MM.1S (cell line): ENCODE results near the gene CRYBB3.

Experiments
- DNase-seq: peaks from one replicate; pipeline ENCODE4 v3.0.0-alpha.2; 2015
- H2AFZ ChIP-seq: fragments of 300-600 bp; sonication (generic); 2 replicates; pipeline ENCODE4 v1.6.0; 2016; ENCODE audit warnings: antibody characterized with exemption, low read length
- H3F3A ChIP-seq: fragments of 300-600 bp; sonication (generic); 2 replicates; pipeline ENCODE4 v1.6.1; 2016; ENCODE audit warnings: mild to moderate bottlenecking, antibody characterized with exemption, low read length, moderate library complexity, mixed read lengths; ENCODE audit not compliant: insufficient read depth
- H3K27ac ChIP-seq: fragments of 300-600 bp; sonication (generic); 2 replicates; pipeline ENCODE4 v1.5.1; 2016; ENCODE audit warnings: mild to moderate bottlenecking, low read length
- H3K27me3 ChIP-seq: fragments of 300-600 bp; sonication (generic); replicated peaks from 2 replicates; pipeline ENCODE4 v1.6.0; 2016; ENCODE audit warnings: low read length; ENCODE audit not compliant: insufficient read depth
- H3K36me3 ChIP-seq: fragments of 300-600 bp; sonication (generic); replicated peaks from 2 replicates; pipeline ENCODE4 v1.6.1; 2016; ENCODE audit warnings: mild to moderate bottlenecking, low read length, mixed read lengths; ENCODE audit not compliant: insufficient read depth
- H3K4me1 ChIP-seq: fragments of 300-600 bp; sonication (generic); 2 replicates; pipeline ENCODE4 v1.6.1; 2016; ENCODE audit warnings: low read length, mixed read lengths
- H3K4me2 ChIP-seq: fragments of 300-600 bp; sonication (generic); 2 replicates; pipeline ENCODE4 v1.6.0; 2016; ENCODE audit warnings: low read depth, low read length
- H3K4me3 ChIP-seq: fragments of 300-600 bp; sonication (generic); 2 replicates; pipeline ENCODE4 v1.5.1; 2016; ENCODE audit warnings: low read length, mixed read lengths
- H3K79me2 ChIP-seq: fragments of 300-600 bp; sonication (generic); 2 replicates; pipeline ENCODE4 v1.6.1; 2016; ENCODE audit warnings: mixed run types, low read length, mixed read lengths
- H3K9ac ChIP-seq: fragments of 300-600 bp; sonication (generic); 2 replicates; pipeline ENCODE4 v1.6.1; 2016; ENCODE audit warnings: low read length, mixed read lengths
- H3K9me2 ChIP-seq: fragments of 300-600 bp; sonication (generic); replicated peaks from 2 replicates; pipeline ENCODE4 v1.6.1; 2016; ENCODE audit warnings: mild to moderate bottlenecking, low read length, mixed read lengths; ENCODE audit not compliant: insufficient read depth
- H3K9me3 ChIP-seq: fragments of 300-600 bp; sonication (generic); replicated peaks from 2 replicates; pipeline ENCODE4 v1.6.1; 2016; ENCODE audit warnings: mild to moderate bottlenecking, low read length, mixed read lengths; ENCODE audit not compliant: insufficient read depth
- H4K20me1 ChIP-seq: fragments of 300-600 bp; sonication (generic); 2 replicates; pipeline ENCODE4 v1.6.1; 2016; ENCODE audit warnings: mild to moderate bottlenecking, low read length, moderate library complexity, mixed read lengths; ENCODE audit not compliant: insufficient read depth
- CTCF ChIP-seq: fragments of 300-600 bp; sonication (generic); IDR thresholded peaks from 2 replicates; pipeline ENCODE4 v1.5.1; 2016; ENCODE audit warnings: antibody characterized with exemption, low read length, mixed read lengths
- EZH2 ChIP-seq: fragments of 300-600 bp; sonication (generic); optimal IDR thresholded peaks from 2 replicates; pipeline ENCODE3; 2017; ENCODE audit warnings: low read depth, mild to moderate bottlenecking, antibody characterized with exemption, low read length, mixed read lengths
- EZH2phosphoT487 ChIP-seq: fragments of 300-600 bp; sonication (generic); IDR thresholded peaks from 2 replicates; pipeline ENCODE4 v1.6.1; 2018; ENCODE audit warnings: antibody characterized with exemption, low read length

CRYBB3 gene

GRCh38 chr22:25208743-25209505 is 9.3 kb downstream of the CRYBB3 start:
- Histone ChIP-seq H3K9me3 (no peaks in the 10 kb centered on the region), H3K4me1 (no peaks in the 10 kb centered on the region), H3K9me2 (no peaks in the 10 kb centered on the region), H3K36me3 (no peaks in the 10 kb centered on the region), H2AFZ (no peak overlapping the region), H4K20me1 (no peaks in the 10 kb centered on the region), H3K4me2 (no peak overlapping the region), H3K4me3 (no peak overlapping the region), H3K79me2 (no peaks in the 10 kb centered on the region), H3K27me3 (peaks cover 58% of the 10 kb centered on the region), H3F3A (no peaks in the 10 kb centered on the region), H3K9ac (no peak overlapping the region), H3K27ac (no peak overlapping the region)
- DNase-seq: no peak
- no peak for TF ChIP-seq EZH2
- TF ChIP-seq EZH2phosphoT487: no peak

GRCh38 chr22:25210793-25211192 is 11.1 kb downstream of the CRYBB3 start:
- no peak for TF ChIP-seq EZH2phosphoT487
- TF ChIP-seq EZH2: no peak
- no peak for TF ChIP-seq CTCF
- no peak for DNase-seq
- H3F3A ChIP-seq: no peaks in the 10 kb centered on the region
- H3K27me3 ChIP-seq: peaks cover 52% of the 10 kb centered on the region
- no peaks in the 10 kb centered on the region for H4K20me1 ChIP-seq
- H3K36me3 ChIP-seq: no peaks in the 10 kb centered on the region
- H2AFZ ChIP-seq: no peak overlapping the region
- no peaks in the 10 kb centered on the region for H3K79me2 ChIP-seq
- no peak overlapping the region for H3K4me2 ChIP-seq
- no peaks in the 10 kb centered on the region for H3K9me2 ChIP-seq
- H3K4me3 ChIP-seq: no peak overlapping the region
- no peak overlapping the region for H3K9ac ChIP-seq
- no peaks in the 10 kb centered on the region for H3K4me1 ChIP-seq
- no peaks in the 10 kb centered on the region for H3K9me3 ChIP-seq
- H3K27ac ChIP-seq: no peak overlapping the region

GRCh38 chr22:25212337-25212736 is 12.7 kb downstream of the CRYBB3 start:
- Histone ChIP-seq H2AFZ (no peak overlapping the region), H3F3A (no peaks in the 10 kb centered on the region), H3K4me2 (no peak overlapping the region), H3K36me3 (no peaks in the 10 kb centered on the region), H3K9me2 (no peaks in the 10 kb centered on the region), H3K79me2 (no peaks in the 10 kb centered on the region), H4K20me1 (no peaks in the 10 kb centered on the region), H3K27me3 (peaks cover 49% of the 10 kb centered on the region), H3K4me1 (no peaks in the 10 kb centered on the region), H3K9ac (no peak overlapping the region), H3K9me3 (no peaks in the 10 kb centered on the region), H3K4me3 (no peak overlapping the region), H3K27ac (no peak overlapping the region)
- DNase-seq: no peak
- TF ChIP-seq EZH2 (no peak), EZH2phosphoT487 (no peak), CTCF (no peak)

- no peak for TF ChIP-seq CTCF
- no peak for TF ChIP-seq EZH2phosphoT487
Observed at GRCh38 chr22:25213221-25213620, 13.6 kb downstream of the CRYBB3 start.

More at GRCh38 chr22:25213221-25213620, 13.6 kb downstream of the CRYBB3 start:
- no peaks in the 10 kb centered on the region for H3K4me1 ChIP-seq
- peaks cover 49% of the 10 kb centered on the region for H3K27me3 ChIP-seq
- no peak overlapping the region for H3K27ac ChIP-seq
- no peak overlapping the region for H3K4me2 ChIP-seq
- H2AFZ ChIP-seq: no peak overlapping the region
- H3K9me2 ChIP-seq: no peaks in the 10 kb centered on the region
- H3F3A ChIP-seq: no peaks in the 10 kb centered on the region
- H3K9me3 ChIP-seq: no peaks in the 10 kb centered on the region
- H3K36me3 ChIP-seq: no peaks in the 10 kb centered on the region
- H3K9ac ChIP-seq: no peak overlapping the region
- H3K4me3 ChIP-seq: no peak overlapping the region
- no peak for DNase-seq
- H4K20me1 ChIP-seq: no peaks in the 10 kb centered on the region
- no peaks in the 10 kb centered on the region for H3K79me2 ChIP-seq
